ENCODE data around the gene C19orf25. TPM values are rescaled to one million over a fixed set of nuclear protein-coding genes. Genes with fewer than 3 reads are reported as not detected.

The C19orf25 gene
- polyA plus RNA-seq, 1 experiment, result 14.5 TPM

- TF ChIP-seq, protein P1, sequence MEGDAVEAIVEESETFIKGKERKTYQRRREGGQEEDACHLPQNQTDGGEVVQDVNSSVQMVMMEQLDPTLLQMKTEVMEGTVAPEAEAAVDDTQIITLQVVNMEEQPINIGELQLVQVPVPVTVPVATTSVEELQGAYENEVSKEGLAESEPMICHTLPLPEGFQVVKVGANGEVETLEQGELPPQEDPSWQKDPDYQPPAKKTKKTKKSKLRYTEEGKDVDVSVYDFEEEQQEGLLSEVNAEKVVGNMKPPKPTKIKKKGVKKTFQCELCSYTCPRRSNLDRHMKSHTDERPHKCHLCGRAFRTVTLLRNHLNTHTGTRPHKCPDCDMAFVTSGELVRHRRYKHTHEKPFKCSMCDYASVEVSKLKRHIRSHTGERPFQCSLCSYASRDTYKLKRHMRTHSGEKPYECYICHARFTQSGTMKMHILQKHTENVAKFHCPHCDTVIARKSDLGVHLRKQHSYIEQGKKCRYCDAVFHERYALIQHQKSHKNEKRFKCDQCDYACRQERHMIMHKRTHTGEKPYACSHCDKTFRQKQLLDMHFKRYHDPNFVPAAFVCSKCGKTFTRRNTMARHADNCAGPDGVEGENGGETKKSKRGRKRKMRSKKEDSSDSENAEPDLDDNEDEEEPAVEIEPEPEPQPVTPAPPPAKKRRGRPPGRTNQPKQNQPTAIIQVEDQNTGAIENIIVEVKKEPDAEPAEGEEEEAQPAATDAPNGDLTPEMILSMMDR (IDR thresholded peaks at IDR 0.05; ENCODE audit: low read depth, low read length), result no peak
- POLR2A ChIA-PET, result no interaction called here
- CTCF ChIA-PET, result interaction anchor here (0.6 kb wide), 1 partner anchor 178 kb away, joined by 3 read pairs; no protein-coding TSS in a partner anchor
- Histone ChIP-seq H3K27ac (ENCODE audit: low read depth, low read length) (no peak overlapping the region), H3K4me3 (ENCODE audit: low read depth, low read length) (no peak overlapping the region), H3K27me3 (ENCODE audit: control insufficient read depth, insufficient read depth, low read length) (peaks cover 26% of the 10 kb centered on the region), H3K9me3 (ENCODE audit: control insufficient read depth, insufficient read depth, low read length) (no peaks in the 10 kb centered on the region; the same call in 1 of the 2 replicates)
- DNase-seq (ENCODE audit: low read depth, low spot score), result no peak
Observed at GRCh38 chr19:1475751-1476437, 3.1 kb downstream of the C19orf25 start.

DNA sequence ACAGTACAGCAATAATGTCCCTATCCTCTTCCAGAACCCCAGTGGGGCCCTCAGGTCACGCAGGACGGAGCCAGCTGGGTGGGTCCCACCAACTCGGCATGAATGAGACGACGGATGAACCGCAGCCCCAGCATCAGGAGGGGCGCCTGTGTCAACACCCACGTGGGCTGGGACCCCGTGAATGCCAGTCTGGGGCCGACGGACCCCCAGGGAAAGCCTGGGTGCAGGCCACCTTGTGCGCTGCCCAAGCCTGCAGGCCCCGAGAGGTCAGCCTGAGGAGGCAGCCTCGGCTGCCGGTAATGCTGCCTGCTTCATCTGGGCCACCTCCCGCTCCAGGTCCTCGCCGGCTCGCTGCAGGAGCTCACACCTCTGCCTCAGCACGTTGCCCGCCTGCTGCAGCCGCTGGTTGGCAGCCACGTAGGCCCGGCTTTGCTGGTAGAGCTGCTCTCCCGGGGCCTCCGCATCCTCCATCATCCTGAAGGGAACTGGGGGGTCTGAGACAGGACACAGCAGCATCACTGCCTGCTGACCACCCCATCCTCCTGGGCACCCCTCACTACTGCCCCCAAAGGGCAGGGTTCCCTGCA is 4.2 kb downstream of the C19orf25 start:
- ChIA-PET POLR2A (no interaction called here), CTCF (interaction anchor here (0.6 kb wide), 1 partner anchor 177 kb away, joined by 3 read pairs; no protein-coding TSS in a partner anchor)
- DNase-seq (ENCODE audit: low read depth, low spot score), result no peak
- Histone ChIP-seq H3K4me3 (ENCODE audit: low read depth, low read length) (no peak overlapping the region), H3K27ac (ENCODE audit: low read depth, low read length) (no peak overlapping the region), H3K27me3 (ENCODE audit: control insufficient read depth, insufficient read depth, low read length) (peaks cover 36% of the 10 kb centered on the region), H3K9me3 (ENCODE audit: control insufficient read depth, insufficient read depth, low read length) (no peaks in the 10 kb centered on the region; the same call in 1 of the 2 replicates)
- TF ChIP-seq, protein P1 (IDR thresholded peaks at IDR 0.05; ENCODE audit: low read depth, low read length), result no peak

GRCh38 chr19:1474011-1474764 is 4.8 kb downstream of the C19orf25 start:
- no peak overlapping the region for H3K27ac ChIP-seq (ENCODE audit: low read depth, low read length)
- peaks cover 37% of the 10 kb centered on the region for H3K27me3 ChIP-seq (ENCODE audit: control insufficient read depth, insufficient read depth, low read length)
- no peak for DNase-seq (ENCODE audit: low read depth, low spot score)
- no peak overlapping the region for H3K4me3 ChIP-seq (ENCODE audit: low read depth, low read length)
- ChIA-PET POLR2A (no interaction called here), CTCF (no interaction called here)
- TF ChIP-seq, protein P1 (IDR thresholded peaks at IDR 0.05; ENCODE audit: low read depth, low read length), result no peak
- no peaks in the 10 kb centered on the region; the same call in 1 of the 2 replicates for H3K9me3 ChIP-seq (ENCODE audit: control insufficient read depth, insufficient read depth, low read length)

GRCh38 chr19:1473085-1473851 is 5.7 kb downstream of the C19orf25 start:
- POLR2A ChIA-PET, result no interaction called here
- peaks cover 39% of the 10 kb centered on the region for H3K27me3 ChIP-seq (ENCODE audit: control insufficient read depth, insufficient read depth, low read length)
- CTCF ChIA-PET, result no interaction called here
- DNase-seq (ENCODE audit: low read depth, low spot score), result no peak
- H3K9me3 ChIP-seq (ENCODE audit: control insufficient read depth, insufficient read depth, low read length), result no peaks in the 10 kb centered on the region; the same call in 1 of the 2 replicates
- H3K4me3 ChIP-seq (ENCODE audit: low read depth, low read length), result no peak overlapping the region
- H3K27ac ChIP-seq (ENCODE audit: low read depth, low read length), result no peak overlapping the region
- TF ChIP-seq, protein P1 (IDR thresholded peaks at IDR 0.05; ENCODE audit: low read depth, low read length), result no peak

Data from AG04450 (cell line).